SK-N-SH (cell line): ENCODE data around the gene XPA. TPM values are rescaled to one million over a fixed set of nuclear protein-coding genes. Genes with fewer than 3 reads are reported as not detected.

ENCODE experiments used
- CTCF ChIA-PET: fragments of 300-600, 350-600 bp; formaldehyde crosslinking; extraction: SDS; loops from one replicate; lab custom pipeline; 2021; lab: Yijun Ruan, JAX
- POLR2A ChIA-PET: fragments of 350-600 bp; sonication (Branson Sonifier 250); formaldehyde crosslinking; extraction: SDS; loops from one replicate; lab custom pipeline; 2020; ENCODE audit warnings: antibody characterized with exemption, inconsistent platforms; lab: Yijun Ruan, JAX
- DNase-seq: peaks from one replicate; pipeline ENCODE4 v3.0.0; 2012
- H2AFZ ChIP-seq: fragments of 200-600 bp; sonication (generic); 2 replicates; pipeline ENCODE4 v1.8.1; 2016; ENCODE audit warnings: antibody characterized with exemption, mild to moderate bottlenecking, low read depth
- H3F3A ChIP-seq: fragments of 200-600 bp; sonication (generic); replicated peaks from 2 replicates; pipeline ENCODE3; 2016; ENCODE audit warnings: antibody characterized with exemption, mild to moderate bottlenecking; ENCODE audit not compliant: insufficient read depth
- H3K27ac ChIP-seq, 2 experiments: fragments of 200-500 bp in 1 of 2; fragments of 200-600 bp in 1 of 2; sonication (Bioruptor generic) in 1 of 2; sonication (generic), shearing (Covaris generic) in 1 of 2; 2 replicates each; pipeline versions ENCODE4 v1.5.1 to v1.6.1; 2014 to 2016; ENCODE audit warnings: low read depth in 2 of 2, inconsistent platforms in 1 of 2, low read length in 1 of 2, mild to moderate bottlenecking in 1 of 2, mixed read lengths in 1 of 2
- H3K27me3 ChIP-seq: fragments of 200-600 bp; sonication (generic), shearing (Covaris generic); 2 replicates; pipeline ENCODE4 v1.6.1; 2016; ENCODE audit warnings: mixed run types; ENCODE audit not compliant: insufficient read depth
- H3K36me3 ChIP-seq, 2 experiments: fragments of 200-500 bp in 1 of 2; fragments of 200-600 bp in 1 of 2; sonication (Bioruptor generic) in 1 of 2; sonication (generic) in 1 of 2; replicated peaks in 1 of 2; 2 replicates each; pipeline versions ENCODE3 to v1.5.1; 2014 to 2016; ENCODE audit warnings: low read length in 1 of 2, mild to moderate bottlenecking in 1 of 2; ENCODE audit not compliant: insufficient read depth in 2 of 2, control insufficient read depth in 1 of 2
- H3K4me1 ChIP-seq, 2 experiments: fragments of 200-500 bp in 1 of 2; fragments of 200-600 bp in 1 of 2; sonication (Bioruptor generic) in 1 of 2; sonication (generic), shearing (Covaris generic) in 1 of 2; 2 replicates each; pipeline versions ENCODE4 v1.5.1 to v1.6.1; 2014 to 2016; ENCODE audit warnings: low read depth in 1 of 2, low read length in 1 of 2, mixed run types in 1 of 2; ENCODE audit not compliant: insufficient read depth in 2 of 2, control insufficient read depth in 1 of 2
- H3K4me2 ChIP-seq: fragments of 200-600 bp; sonication (generic), shearing (Covaris generic); 2 replicates; pipeline ENCODE4 v1.6.1; 2017; ENCODE audit warnings: mixed run types
- H3K4me3 ChIP-seq, 2 experiments: fragments of 200-500 bp in 1 of 2; fragments of 200-600 bp in 1 of 2; sonication (Bioruptor generic) in 1 of 2; sonication (generic), shearing (Covaris generic) in 1 of 2; 2 replicates each; pipeline versions ENCODE4 v1.5.1 to v1.8.1; 2014 to 2016; ENCODE audit warnings: low read depth in 2 of 2, inconsistent platforms in 1 of 2, low read length in 1 of 2, mild to moderate bottlenecking in 1 of 2, mixed read lengths in 1 of 2, moderate library complexity in 1 of 2
- H3K79me2 ChIP-seq: fragments of 200-600 bp; sonication (generic); 2 replicates; pipeline ENCODE4 v1.8.1; 2017; ENCODE audit warnings: mild to moderate bottlenecking; ENCODE audit not compliant: insufficient read depth
- H3K9ac ChIP-seq: fragments of 200-600 bp; sonication (generic); 2 replicates; pipeline ENCODE4 v1.6.1; 2017; ENCODE audit warnings: mixed run types
- H3K9me2 ChIP-seq: fragments of 200-600 bp; sonication (generic); 2 replicates; pipeline ENCODE4 v1.6.1; 2017; ENCODE audit warnings: mixed run types
- H3K9me3 ChIP-seq: fragments of 200-600 bp; sonication (generic); 2 replicates; pipeline ENCODE4 v1.6.1; 2017; ENCODE audit warnings: mixed run types, mild to moderate bottlenecking, moderate library complexity
- H4K20me1 ChIP-seq: fragments of 200-600 bp; sonication (generic); 2 replicates; pipeline ENCODE4 v1.6.1; 2017; ENCODE audit warnings: mild to moderate bottlenecking, mixed run types; ENCODE audit not compliant: insufficient read depth
- CHD2 ChIP-seq: fragments of 150-350 bp; IDR thresholded peaks from 2 replicates; pipeline ENCODE4 v1.6.1; 2018; ENCODE audit warnings: low read length; ENCODE audit not compliant: partially characterized antibody
- ELF1 ChIP-seq: IDR thresholded peaks from 2 replicates; pipeline ENCODE4 v1.4.0; 2012
- EP300 ChIP-seq, 2 experiments: IDR thresholded peaks; 2 replicates each; pipeline versions ENCODE4 v1.4.0 to v1.6.1; 2012; ENCODE audit warnings: borderline replicate concordance in 1 of 2, low read depth in 1 of 2, low read length in 1 of 2
- FOSL2 ChIP-seq: IDR thresholded peaks from 2 replicates; pipeline ENCODE4 v1.4.0; 2012; ENCODE audit warnings: low read depth, mild to moderate bottlenecking, moderate library complexity, borderline replicate concordance
- FOXJ3 ChIP-seq: sonication (generic); formaldehyde crosslinking; IDR thresholded peaks from 2 replicates; pipeline ENCODE4 v1.5.1; 2020; ENCODE audit warnings: mild to moderate bottlenecking, missing genetic modification reagents
- GATA2 ChIP-seq: sonication (generic); formaldehyde crosslinking; IDR thresholded peaks from 2 replicates; pipeline ENCODE4 v1.5.0; 2020; ENCODE audit warnings: mild to moderate bottlenecking, missing genetic modification reagents
- MEF2A ChIP-seq: IDR thresholded peaks from 2 replicates; pipeline ENCODE4 v1.4.0; 2012; ENCODE audit warnings: low read depth, borderline replicate concordance
- NRF1 ChIP-seq: IDR thresholded peaks from 2 replicates; pipeline ENCODE4 v1.6.1; 2012; ENCODE audit warnings: low read depth, mild to moderate bottlenecking, low read length
- POLR2AphosphoS5 ChIP-seq: IDR thresholded peaks from 2 replicates; pipeline ENCODE4 v1.6.1; 2012; ENCODE audit warnings: low read depth, low read length
- RAD21 ChIP-seq: IDR thresholded peaks from 2 replicates; pipeline ENCODE4 v1.6.1; 2012; ENCODE audit warnings: mild to moderate bottlenecking, low read length
- RCOR1 ChIP-seq: fragments of 150-350 bp; IDR thresholded peaks from 2 replicates; pipeline ENCODE4 v1.6.1; 2017; ENCODE audit warnings: antibody characterized with exemption, low read length
- REST ChIP-seq: IDR thresholded peaks from 2 replicates; pipeline ENCODE4 v1.6.1; 2012; ENCODE audit warnings: mild to moderate bottlenecking, low read depth, low read length, moderate library complexity
- RXRA ChIP-seq: IDR thresholded peaks from 2 replicates; pipeline ENCODE4 v1.4.0; 2012; ENCODE audit warnings: low read depth, mild to moderate bottlenecking, borderline replicate concordance
- SIN3A ChIP-seq: IDR thresholded peaks from 2 replicates; pipeline ENCODE4 v1.6.1; 2012; ENCODE audit warnings: low read depth, mild to moderate bottlenecking, low read length, moderate library complexity, borderline replicate concordance
- TCF12 ChIP-seq: IDR thresholded peaks from 2 replicates; pipeline ENCODE4 v1.4.0; 2012
- USF2 ChIP-seq: fragments of 150-350 bp; IDR thresholded peaks from 2 replicates; pipeline ENCODE4 v1.6.1; 2017; ENCODE audit warnings: antibody characterized with exemption, low read length, low read depth, borderline replicate concordance
- WGBS: methylation state at CpG from one replicate; pipeline ENCODE4 v1.1.6; 2017; ENCODE audit warnings: low lambda C conversion rate; 5-methylcytosine and 5-hydroxymethylcytosine counted together
- polyA plus RNA-seq, 3 experiments: library from polyadenylated mRNA; depleted of rRNA; stranded (reverse); fragments of >200 nt; gene quantifications; 2 replicates each; pipeline ENCODE4 v1.2.3, GENCODE V29; 2012
- TF ChIP-seq, protein P1 (sequence below): fragments of 200-600 bp; sonication (generic); IDR thresholded peaks from 2 replicates; pipeline ENCODE4 v1.6.1; 2017; ENCODE audit warnings: antibody characterized with exemption, mild to moderate bottlenecking, moderate library complexity
- TF ChIP-seq, protein P2 (sequence below): fragments of 150-350 bp; IDR thresholded peaks from 2 replicates; pipeline ENCODE4 v1.6.1; 2016; ENCODE audit warnings: mild to moderate bottlenecking, low read depth, low read length

The XPA gene
- polyA plus RNA-seq, 1 of the 3 experiments (the other 2 are of a cell fraction): 3.3 TPM

GRCh38 chr9:97658707-97659106 lies 38.4 kb downstream of the XPA start (continued):
- no peak for TF ChIP-seq SIN3A
- TF ChIP-seq EP300 (IDR thresholded peaks at IDR 0.05; ENCODE audit: borderline replicate concordance in 1 of 2, low read depth in 1 of 2, low read length in 1 of 2): no peak
- TF ChIP-seq, all 33 proteins: peak for 0

DNA sequence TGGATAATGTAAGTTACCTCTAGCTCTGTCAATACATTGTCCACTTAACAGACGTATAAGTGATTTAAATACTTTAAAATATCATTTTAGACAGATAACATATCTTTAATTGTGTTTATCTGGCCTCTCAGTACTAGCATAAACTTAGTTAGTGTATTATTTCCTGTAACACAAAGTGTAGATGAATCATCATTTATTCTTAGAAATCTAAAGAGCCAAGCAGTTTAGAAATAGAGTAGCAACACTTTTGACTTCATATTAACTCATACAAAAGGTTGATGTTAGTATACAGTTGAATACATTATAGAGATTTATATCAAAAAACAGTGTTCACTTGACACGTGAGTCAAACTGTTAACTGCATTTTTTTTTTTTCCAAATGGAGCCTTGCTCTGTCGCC lies 45.5 kb downstream of the XPA start:
- H3K27ac ChIP-seq: no peak overlapping the region
- H3K4me1 ChIP-seq: peaks cover 0 to 3% of the 10 kb centered on the region in 2 experiments; a peak in 1 of 4 replicates
- H4K20me1 ChIP-seq: no peaks in the 10 kb centered on the region
- H3K79me2 ChIP-seq: peaks cover 9% of the 10 kb centered on the region; the same call in 1 of the 2 replicates
- CTCF ChIA-PET: interaction anchor here (1.5 kb wide), 1 partner anchor 36 kb away, joined by 5 read pairs; no protein-coding TSS in a partner anchor
- no peaks in the 10 kb centered on the region for H3K27me3 ChIP-seq
- no peak for DNase-seq
- H3K9me3 ChIP-seq: no peaks in the 10 kb centered on the region
- H2AFZ ChIP-seq: no peak overlapping the region
- TF ChIP-seq, protein P1, sequence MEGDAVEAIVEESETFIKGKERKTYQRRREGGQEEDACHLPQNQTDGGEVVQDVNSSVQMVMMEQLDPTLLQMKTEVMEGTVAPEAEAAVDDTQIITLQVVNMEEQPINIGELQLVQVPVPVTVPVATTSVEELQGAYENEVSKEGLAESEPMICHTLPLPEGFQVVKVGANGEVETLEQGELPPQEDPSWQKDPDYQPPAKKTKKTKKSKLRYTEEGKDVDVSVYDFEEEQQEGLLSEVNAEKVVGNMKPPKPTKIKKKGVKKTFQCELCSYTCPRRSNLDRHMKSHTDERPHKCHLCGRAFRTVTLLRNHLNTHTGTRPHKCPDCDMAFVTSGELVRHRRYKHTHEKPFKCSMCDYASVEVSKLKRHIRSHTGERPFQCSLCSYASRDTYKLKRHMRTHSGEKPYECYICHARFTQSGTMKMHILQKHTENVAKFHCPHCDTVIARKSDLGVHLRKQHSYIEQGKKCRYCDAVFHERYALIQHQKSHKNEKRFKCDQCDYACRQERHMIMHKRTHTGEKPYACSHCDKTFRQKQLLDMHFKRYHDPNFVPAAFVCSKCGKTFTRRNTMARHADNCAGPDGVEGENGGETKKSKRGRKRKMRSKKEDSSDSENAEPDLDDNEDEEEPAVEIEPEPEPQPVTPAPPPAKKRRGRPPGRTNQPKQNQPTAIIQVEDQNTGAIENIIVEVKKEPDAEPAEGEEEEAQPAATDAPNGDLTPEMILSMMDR: no peak
- TF ChIP-seq RAD21 (no peak), RCOR1 (no peak), GATA2 (CRISPR knock-in tag) (no peak), CHD2 (no peak), FOXJ3 (no peak), USF2 (no peak), EP300 (IDR thresholded peaks at IDR 0.05; ENCODE audit: borderline replicate concordance in 1 of 2, low read depth in 1 of 2, low read length in 1 of 2) (no peak), POLR2AphosphoS5 (no peak), REST (no peak), ELF1 (no peak), NRF1 (no peak), TCF12 (no peak), MEF2A (no peak), SIN3A (no peak), RXRA (no peak), FOSL2 (no peak)
- TF ChIP-seq, protein P2, sequence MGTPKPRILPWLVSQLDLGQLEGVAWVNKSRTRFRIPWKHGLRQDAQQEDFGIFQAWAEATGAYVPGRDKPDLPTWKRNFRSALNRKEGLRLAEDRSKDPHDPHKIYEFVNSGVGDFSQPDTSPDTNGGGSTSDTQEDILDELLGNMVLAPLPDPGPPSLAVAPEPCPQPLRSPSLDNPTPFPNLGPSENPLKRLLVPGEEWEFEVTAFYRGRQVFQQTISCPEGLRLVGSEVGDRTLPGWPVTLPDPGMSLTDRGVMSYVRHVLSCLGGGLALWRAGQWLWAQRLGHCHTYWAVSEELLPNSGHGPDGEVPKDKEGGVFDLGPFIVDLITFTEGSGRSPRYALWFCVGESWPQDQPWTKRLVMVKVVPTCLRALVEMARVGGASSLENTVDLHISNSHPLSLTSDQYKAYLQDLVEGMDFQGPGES: no peak
- no peak overlapping the region for H3K9ac ChIP-seq
- no peak overlapping the region for H3K4me3 ChIP-seq
- WGBS: 91% methylated on average over 3 of the region's 3 CpGs
- H3K9me2 ChIP-seq: no peaks in the 10 kb centered on the region
- peaks cover 87 to 91% of the 10 kb centered on the region in 2 experiments for H3K36me3 ChIP-seq
- POLR2A ChIA-PET: no interaction called here
- no peak overlapping the region for H3K4me2 ChIP-seq
- H3F3A ChIP-seq: peaks cover 11% of the 10 kb centered on the region
